Astrocyte of the hippocampus (primary cell): ENCODE results near the gene KANSL3.
A peak's percentile ranks its signal among the peaks of the same experiment; 100 is the strongest.
"Not testable (repeated sequence)": the region's sequence is repeated elsewhere in the genome, so short reads cannot be mapped to it uniquely, and the experiment has no call there.

ENCODE experiments used
- DNase-seq: peaks from one replicate; pipeline ENCODE4 v3.0.0; 2011; ENCODE audit warnings: low read depth, low spot score

KANSL3 gene

GRCh38 chr2:96564026-96564425 lies 74.1 kb downstream of the KANSL3 start:
- DNase-seq, result no peak

DNA sequence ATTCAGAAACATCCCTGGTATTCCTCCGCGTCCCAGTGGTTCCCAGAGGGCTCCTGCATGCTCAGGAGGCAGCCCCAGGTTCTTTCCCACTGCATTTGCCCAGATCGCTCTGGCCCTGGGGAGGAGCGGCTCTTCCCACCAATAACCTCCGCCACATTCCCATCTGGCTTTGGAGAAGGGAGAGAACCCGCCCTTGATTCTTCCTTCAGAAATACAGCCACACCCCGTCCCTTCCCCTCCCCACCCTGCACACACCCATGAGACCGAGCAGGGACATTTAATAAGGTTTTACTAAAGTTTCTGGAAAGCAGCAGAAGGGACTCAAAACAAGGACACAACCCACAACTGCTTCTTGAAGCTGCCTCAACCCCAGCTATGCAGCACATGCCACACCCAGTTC lies 79.6 kb downstream of the KANSL3 start:
- no peak for DNase-seq

DNA sequence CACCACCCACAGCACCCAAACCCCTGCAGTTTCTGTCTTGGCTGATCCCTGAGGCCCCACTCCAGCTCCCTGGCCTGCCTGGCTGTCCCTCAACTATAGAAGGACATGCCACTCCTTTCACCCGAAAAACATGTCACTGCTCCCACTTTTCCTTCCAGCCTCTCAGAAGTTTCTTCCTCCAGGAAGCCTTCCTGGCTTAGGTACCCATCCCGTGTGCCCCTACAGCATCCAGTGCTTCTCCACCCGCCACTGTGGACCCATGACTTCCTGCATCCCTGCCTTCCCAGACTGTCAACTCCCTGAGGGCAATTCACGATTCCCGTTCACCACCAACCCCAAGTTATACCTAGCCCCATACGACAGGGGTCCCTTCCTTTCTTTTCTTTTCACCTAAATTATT lies 80.1 kb downstream of the KANSL3 start:
- no peak for DNase-seq

DNA sequence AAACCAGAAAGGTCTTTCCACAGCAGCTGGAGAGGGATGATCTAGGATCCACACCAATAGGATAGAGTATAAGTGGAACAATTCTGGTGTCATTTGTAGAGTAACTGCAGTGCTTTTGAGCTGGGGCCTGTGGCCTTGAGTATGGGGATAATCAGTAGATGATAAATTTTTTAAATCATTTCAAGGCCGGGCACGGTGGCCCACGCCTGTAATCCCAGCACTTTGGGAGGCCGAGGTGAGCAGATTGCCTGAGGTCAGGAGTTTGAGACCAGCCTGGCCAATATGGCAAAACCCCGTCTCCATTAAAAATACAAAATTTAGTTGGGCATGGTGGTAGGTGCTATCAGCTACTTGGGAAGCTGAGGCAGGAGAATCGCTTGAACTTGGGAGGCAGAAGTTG lies 80.7 kb downstream of the KANSL3 start:
- not testable (repeated sequence) for DNase-seq

- peak; percentile 79 for DNase-seq
Measured at GRCh38 chr2:96556441-96557330, 81.4 kb downstream of the KANSL3 start.

- no peak for DNase-seq
Measured at GRCh38 chr2:96555146-96555610, 82.9 kb downstream of the KANSL3 start.

GRCh38 chr2:96554293-96555145 lies 83.6 kb downstream of the KANSL3 start:
- peak; percentile 82 for DNase-seq

GRCh38 chr2:96553957-96554292 lies 84.2 kb downstream of the KANSL3 start:
- DNase-seq, result not testable (repeated sequence)

GRCh38 chr2:96553176-96553956 lies 84.7 kb downstream of the KANSL3 start:
- no peak for DNase-seq

DNA sequence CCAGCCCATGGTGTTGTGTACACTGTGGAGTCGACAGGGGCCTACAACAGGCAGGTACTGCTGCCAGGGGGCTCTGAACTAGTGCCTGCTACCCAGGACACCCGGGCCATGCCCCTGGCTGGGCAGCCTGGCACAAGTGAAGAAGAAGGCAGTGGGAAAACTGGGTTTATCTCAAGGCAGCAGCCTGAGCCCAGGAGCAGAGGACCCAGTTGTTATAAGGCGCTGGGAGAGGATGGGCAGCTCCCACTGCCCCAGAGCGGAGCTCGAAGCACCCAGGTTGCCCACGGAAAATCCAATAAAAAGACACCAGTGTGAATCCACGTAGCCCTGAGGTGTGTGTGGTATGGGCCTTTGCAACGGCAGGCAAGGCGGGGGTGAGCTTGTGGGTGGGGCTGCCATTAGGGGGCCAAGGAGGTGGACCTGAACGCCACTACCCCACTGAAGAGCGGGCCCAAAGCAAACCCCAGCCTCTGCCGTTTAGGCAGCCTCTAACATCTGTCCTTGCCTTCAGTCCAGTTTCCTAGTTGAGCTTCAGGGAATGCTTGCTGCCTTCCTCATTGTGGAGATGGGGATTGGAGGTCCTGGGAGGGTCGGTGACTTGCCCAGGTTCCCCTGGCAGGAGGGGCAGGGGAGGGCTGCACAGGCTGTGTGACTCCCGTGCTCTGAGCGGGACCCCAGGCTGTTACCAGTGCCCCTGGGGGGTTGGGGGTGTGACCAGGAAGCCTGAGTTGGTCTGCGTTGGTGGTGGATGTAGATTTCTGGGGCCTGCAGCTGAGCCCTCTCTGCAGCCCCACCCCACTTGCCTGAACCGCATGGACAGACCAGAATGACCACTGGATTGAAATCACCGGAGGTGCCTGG lies 85.6 kb downstream of the KANSL3 start:
- no peak for DNase-seq

- DNase-seq, result no peak
Measured at GRCh38 chr2:96551605-96552314, 86.4 kb downstream of the KANSL3 start.

GRCh38 chr2:96550787-96551604 lies 87.1 kb downstream of the KANSL3 start:
- DNase-seq, result no peak

DNA sequence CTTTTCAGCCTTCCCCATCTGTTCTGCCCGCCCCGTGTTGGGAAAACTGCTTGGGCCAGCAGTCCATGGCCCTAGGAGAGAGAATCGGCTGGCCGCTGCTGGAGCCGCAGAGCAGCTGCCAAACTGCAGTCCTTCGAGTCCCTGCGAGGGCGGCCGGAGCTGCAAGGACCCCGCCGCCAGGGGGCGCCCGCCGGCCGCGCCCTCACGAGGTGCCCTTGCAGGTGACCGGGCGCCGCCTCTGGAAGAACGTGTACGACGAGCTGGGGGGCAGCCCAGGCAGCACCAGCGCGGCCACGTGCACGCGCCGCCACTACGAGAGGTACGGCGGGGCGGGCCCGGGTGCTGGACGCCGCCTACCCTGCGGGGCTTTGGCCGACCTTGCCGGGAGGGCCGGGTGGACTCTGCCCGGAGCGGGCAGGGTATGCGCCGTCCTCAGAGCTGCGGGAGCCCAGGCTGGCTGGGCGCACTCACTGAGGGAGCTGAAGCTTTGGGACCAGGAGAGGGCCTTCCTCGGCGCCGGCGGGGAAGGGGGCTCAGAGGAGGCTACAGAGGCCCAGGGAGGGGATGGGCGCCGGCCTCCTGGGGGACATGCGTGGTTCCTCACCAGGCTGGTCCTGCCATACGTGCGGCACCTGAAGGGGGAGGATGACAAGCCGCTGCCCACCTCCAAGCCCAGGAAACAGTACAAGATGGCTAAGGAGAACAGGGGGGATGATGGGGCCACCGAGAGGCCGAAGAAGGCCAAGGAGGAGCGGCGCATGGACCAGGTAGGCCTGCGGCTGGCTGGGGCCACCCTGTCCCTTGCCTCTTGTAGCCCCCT lies 87.9 kb downstream of the KANSL3 start:
- DNase-seq, result no peak

DNA sequence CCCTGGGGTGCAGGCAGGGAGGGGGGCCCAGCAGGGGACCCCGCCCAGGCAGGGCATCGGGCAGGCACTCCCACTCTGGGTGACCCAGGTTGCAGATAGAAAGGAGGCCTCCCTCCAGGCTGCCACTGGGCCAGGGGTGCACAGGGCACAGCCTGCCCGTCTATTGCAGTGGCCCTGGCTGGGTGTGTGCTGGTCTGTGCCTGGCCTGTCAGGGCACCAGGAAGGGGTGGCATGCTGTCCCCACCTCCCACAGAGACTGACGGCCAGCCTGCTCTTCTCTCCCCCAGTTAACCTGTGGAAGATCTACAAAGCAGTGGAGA lies 88.7 kb downstream of the KANSL3 start:
- no peak for DNase-seq

GRCh38 chr2:96548558-96549465 lies 89.3 kb downstream of the KANSL3 start:
- no peak for DNase-seq

- peak; percentile 91 for DNase-seq
Measured at GRCh38 chr2:96547731-96548171, 90.4 kb downstream of the KANSL3 start.

DNA sequence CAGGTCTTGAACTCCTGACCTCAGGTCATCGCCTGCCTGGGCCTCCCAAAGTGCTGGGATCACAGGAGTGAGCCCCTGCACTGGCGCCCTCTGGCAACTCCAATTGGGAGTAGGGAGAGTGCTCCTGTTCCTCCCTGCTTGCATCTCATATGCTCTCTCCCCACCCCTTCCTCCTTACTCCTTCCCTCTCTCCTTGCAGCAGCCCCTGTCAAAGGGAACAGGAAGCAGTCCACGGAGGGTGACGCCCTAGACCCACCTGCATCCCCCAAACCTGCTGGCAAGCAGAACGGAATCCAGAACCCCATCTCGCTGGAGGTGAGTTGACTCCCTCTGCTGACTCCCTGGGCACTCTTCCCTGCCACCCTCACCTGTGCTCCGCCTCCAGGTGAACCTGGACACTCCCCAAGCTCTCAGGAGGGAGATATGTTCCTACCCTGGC lies 90.9 kb downstream of the KANSL3 start:
- no peak for DNase-seq
